Smooth muscle cell (in vitro differentiated cells): ENCODE measurements around the gene DLG2. TPM values are rescaled to one million over a fixed set of nuclear protein-coding genes. Genes with fewer than 3 reads are reported as not detected.

Source experiments
- DNase-seq: peaks from one replicate; lab custom pipeline; 2025; ENCODE audit not compliant: unreplicated experiment; lab: John Stamatoyannopoulos, UW
- H2AFZ ChIP-seq: fragments of 200-600 bp; sonication (generic); 2 replicates; pipeline ENCODE4 v1.6.0; 2016; ENCODE audit warnings: antibody characterized with exemption, low read depth, mild to moderate bottlenecking
- H3F3A ChIP-seq: fragments of 200-600 bp; sonication (generic); 2 replicates; pipeline ENCODE4 v1.6.0; 2017; ENCODE audit warnings: antibody characterized with exemption, low read depth
- H3K27ac ChIP-seq: fragments of 200-600 bp; sonication (generic); 2 replicates; pipeline ENCODE4 v1.5.1; 2016; ENCODE audit warnings: low read depth, mild to moderate bottlenecking
- H3K27me3 ChIP-seq: fragments of 200-600 bp; sonication (generic); 2 replicates; pipeline ENCODE4 v1.6.1; 2016; ENCODE audit warnings: low read depth, mild to moderate bottlenecking
- H3K36me3 ChIP-seq: fragments of 200-600 bp; sonication (generic); 2 replicates; pipeline ENCODE4 v1.5.1; 2016; ENCODE audit warnings: low read depth
- H3K4me1 ChIP-seq: fragments of 200-600 bp; sonication (generic); 2 replicates; pipeline ENCODE4 v1.5.1; 2016; ENCODE audit warnings: low read depth
- H3K4me2 ChIP-seq: fragments of 200-600 bp; sonication (generic); 2 replicates; pipeline ENCODE4 v1.6.0; 2016; ENCODE audit warnings: mild to moderate bottlenecking
- H3K4me3 ChIP-seq: fragments of 200-600 bp; sonication (generic); 2 replicates; pipeline ENCODE4 v1.5.1; 2016; ENCODE audit warnings: mild to moderate bottlenecking
- H3K79me2 ChIP-seq: fragments of 200-600 bp; sonication (generic); 2 replicates; pipeline ENCODE4 v1.6.0; 2016; ENCODE audit warnings: low read depth, mild to moderate bottlenecking
- H3K9ac ChIP-seq: fragments of 200-600 bp; sonication (generic); 2 replicates; pipeline ENCODE4 v1.6.0; 2016; ENCODE audit warnings: low read depth
- H3K9me3 ChIP-seq: fragments of 200-600 bp; sonication (generic); replicated peaks from 2 replicates; pipeline ENCODE4 v1.5.1; 2016; ENCODE audit warnings: low read depth
- H4K20me1 ChIP-seq: fragments of 200-600 bp; sonication (generic); 2 replicates; pipeline ENCODE4 v1.6.0; 2016; ENCODE audit warnings: low read depth
- WGBS: methylation state at CpG from one replicate; pipeline ENCODE4 v1.1.7; 2016; ENCODE audit warnings: low lambda C conversion rate; 5-methylcytosine and 5-hydroxymethylcytosine counted together
- polyA plus RNA-seq: library from polyadenylated mRNA; unstranded; fragments of >200 nt; fragmentation: Nextera tagmentation; extraction: Ambion mirVana; gene quantifications from 2 replicates; pipeline ENCODE4 v1.2.1, GENCODE V29; 2016
- total RNA-seq: library from RNA; depleted of rRNA; stranded (reverse); fragments of >200 nt; gene quantifications from 2 replicates; pipeline ENCODE4 v1.2.3, GENCODE V29; 2014
- TF ChIP-seq, protein P1 (sequence below): fragments of 200-600 bp; sonication (generic); IDR thresholded peaks from 2 replicates; pipeline ENCODE4 v1.5.1; 2017; ENCODE audit warnings: borderline replicate concordance, mild to moderate bottlenecking, antibody characterized with exemption; ENCODE audit not compliant: insufficient read depth, poor library complexity, severe bottlenecking

Gene DLG2
- total and polyA plus RNA-seq, 2 experiments from 2014 or later = 0.74 to 1.1 TPM

DNA sequence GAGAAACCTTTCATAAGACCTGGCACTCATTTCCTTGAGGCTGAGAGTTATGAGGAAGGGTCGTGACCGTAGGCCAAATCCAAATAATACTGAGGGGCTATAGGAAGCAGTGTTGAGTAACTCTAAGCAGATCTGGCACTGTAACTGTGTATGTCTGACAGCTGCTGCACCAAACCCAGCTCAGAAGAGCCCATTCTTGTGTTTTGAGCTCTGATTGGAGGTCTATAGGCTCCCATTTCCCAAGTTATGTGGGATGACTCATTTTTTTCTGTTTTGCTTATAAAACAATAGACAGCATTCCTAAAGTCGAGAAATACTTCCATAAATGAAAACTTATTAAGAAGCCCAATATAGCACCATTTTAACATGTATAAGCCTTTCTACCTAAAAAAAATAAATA, 645.8 kb downstream of the DLG2 start:
- no peak overlapping the region for H3K4me3 ChIP-seq
- no peaks in the 10 kb centered on the region for H3K9me3 ChIP-seq
- H3K27me3 ChIP-seq = no peaks in the 10 kb centered on the region
- H3K4me2 ChIP-seq = no peak overlapping the region
- no peaks in the 10 kb centered on the region for H3F3A ChIP-seq
- H2AFZ ChIP-seq = no peak overlapping the region
- H4K20me1 ChIP-seq = no peaks in the 10 kb centered on the region
- no peak overlapping the region for H3K9ac ChIP-seq
- H3K79me2 ChIP-seq = no peaks in the 10 kb centered on the region
- H3K4me1 ChIP-seq = no peaks in the 10 kb centered on the region
- H3K27ac ChIP-seq = no peak overlapping the region
- H3K36me3 ChIP-seq = no peaks in the 10 kb centered on the region
- TF ChIP-seq, protein P1, sequence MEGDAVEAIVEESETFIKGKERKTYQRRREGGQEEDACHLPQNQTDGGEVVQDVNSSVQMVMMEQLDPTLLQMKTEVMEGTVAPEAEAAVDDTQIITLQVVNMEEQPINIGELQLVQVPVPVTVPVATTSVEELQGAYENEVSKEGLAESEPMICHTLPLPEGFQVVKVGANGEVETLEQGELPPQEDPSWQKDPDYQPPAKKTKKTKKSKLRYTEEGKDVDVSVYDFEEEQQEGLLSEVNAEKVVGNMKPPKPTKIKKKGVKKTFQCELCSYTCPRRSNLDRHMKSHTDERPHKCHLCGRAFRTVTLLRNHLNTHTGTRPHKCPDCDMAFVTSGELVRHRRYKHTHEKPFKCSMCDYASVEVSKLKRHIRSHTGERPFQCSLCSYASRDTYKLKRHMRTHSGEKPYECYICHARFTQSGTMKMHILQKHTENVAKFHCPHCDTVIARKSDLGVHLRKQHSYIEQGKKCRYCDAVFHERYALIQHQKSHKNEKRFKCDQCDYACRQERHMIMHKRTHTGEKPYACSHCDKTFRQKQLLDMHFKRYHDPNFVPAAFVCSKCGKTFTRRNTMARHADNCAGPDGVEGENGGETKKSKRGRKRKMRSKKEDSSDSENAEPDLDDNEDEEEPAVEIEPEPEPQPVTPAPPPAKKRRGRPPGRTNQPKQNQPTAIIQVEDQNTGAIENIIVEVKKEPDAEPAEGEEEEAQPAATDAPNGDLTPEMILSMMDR = no peak
- no peak for DNase-seq
- 72% methylated on average over 3 of the region's 3 CpGs for whole genome bisulfite sequencing

GRCh38 chr11:84969103-84969502, 658.0 kb downstream of the DLG2 start:
- DNase-seq = no peak
- TF ChIP-seq, protein P1 = no peak
- peaks cover 16% of the 10 kb centered on the region for H3K4me1 ChIP-seq
- H4K20me1 ChIP-seq = no peaks in the 10 kb centered on the region
- H3K27me3 ChIP-seq = no peaks in the 10 kb centered on the region
- peak overlapping the region; percentile 97 for H3K27ac ChIP-seq
- WGBS = 0% methylated on average over 2 of the region's 2 CpGs
- no peaks in the 10 kb centered on the region for H3K36me3 ChIP-seq
- peaks cover 15% of the 10 kb centered on the region for H3F3A ChIP-seq
- no peak overlapping the region for H2AFZ ChIP-seq
- H3K4me2 ChIP-seq = peak overlapping the region; percentile 2
- H3K4me3 ChIP-seq = no peak overlapping the region
- H3K9ac ChIP-seq = peak overlapping the region; percentile 76
- no peaks in the 10 kb centered on the region for H3K79me2 ChIP-seq
- H3K9me3 ChIP-seq = no peaks in the 10 kb centered on the region

DNA sequence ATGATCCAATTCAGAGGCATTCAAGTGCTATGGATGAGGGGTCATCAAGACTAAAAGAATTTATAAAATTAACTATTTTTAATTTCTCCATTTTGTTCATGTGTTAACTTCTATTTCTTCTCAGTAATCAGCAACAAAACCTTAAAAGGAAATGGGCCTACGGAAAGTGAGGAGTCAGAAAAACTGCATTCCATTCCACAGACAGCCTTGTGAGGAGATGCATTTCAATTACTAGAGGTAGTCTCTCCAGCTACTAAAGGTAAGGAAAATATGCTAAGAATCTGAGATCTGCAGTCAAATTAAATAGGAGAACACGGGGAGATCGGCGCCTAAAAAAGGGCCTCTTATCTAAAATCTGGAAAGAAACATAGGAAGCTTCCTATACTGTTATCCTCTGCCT, 661.7 kb downstream of the DLG2 start:
- Histone ChIP-seq H3K79me2 (no peaks in the 10 kb centered on the region), H3K27ac (peak overlapping the region; percentile 29), H3K9me3 (no peaks in the 10 kb centered on the region), H3K4me1 (no peaks in the 10 kb centered on the region), H3K9ac (no peak overlapping the region), H2AFZ (peak overlapping the region; percentile 11), H3K36me3 (no peaks in the 10 kb centered on the region), H4K20me1 (no peaks in the 10 kb centered on the region), H3K27me3 (no peaks in the 10 kb centered on the region), H3K4me2 (no peak overlapping the region), H3K4me3 (no peak overlapping the region), H3F3A (peaks cover 15% of the 10 kb centered on the region)
- TF ChIP-seq, protein P1 = no peak
- WGBS = 34% methylated on average over 4 of the region's 4 CpGs
- no peak for DNase-seq

- H3K4me1 ChIP-seq = no peaks in the 10 kb centered on the region
- H3K36me3 ChIP-seq = no peaks in the 10 kb centered on the region
- WGBS = 12% methylated on average over 1 of the region's 1 CpG
- H4K20me1 ChIP-seq = no peaks in the 10 kb centered on the region
- peak overlapping the region; percentile 80 for H3K27ac ChIP-seq
- no peaks in the 10 kb centered on the region for H3K27me3 ChIP-seq
- TF ChIP-seq, protein P1 = no peak
- H3K4me3 ChIP-seq = no peak overlapping the region
- H3K79me2 ChIP-seq = no peaks in the 10 kb centered on the region
- H2AFZ ChIP-seq = no peak overlapping the region
- peak overlapping the region; percentile 26 for H3K4me2 ChIP-seq
- peak overlapping the region; percentile 32 for H3K9ac ChIP-seq
- H3K9me3 ChIP-seq = no peaks in the 10 kb centered on the region
- no peak for DNase-seq
- H3F3A ChIP-seq = peaks cover 1% of the 10 kb centered on the region
These were observed 663.9 kb downstream of the DLG2 start for GRCh38 chr11:84963240-84963639.
